ENCODE data around the gene RPS6KC1. TPM values are rescaled to one million over a fixed set of nuclear protein-coding genes. Genes with fewer than 3 reads are reported as not detected.

The RPS6KC1 gene
- total and polyA plus RNA-seq, 2 donors (not counting 3 experiments of a cell fraction or from before 2014, with no cell fraction given): 5.1 to 18.6 TPM

- Histone ChIP-seq H3K27me3 (ENCODE audit: control insufficient read depth in 2 of 2, insufficient read depth in 2 of 2, low read length in 2 of 2) (no peaks in the 10 kb centered on the region), H3K27ac (ENCODE audit: insufficient read depth, low read depth, low read length) (no peak overlapping the region), H3K9ac (replicated peaks; ENCODE audit: extremely low read depth, insufficient read depth, low read length) (no peak overlapping the region), H3K4me3 (replicated peaks in 1 of 3; ENCODE audit: insufficient read depth in 1 of 3, low read depth in 1 of 3, low read length in 3 of 3) (no peak overlapping the region), H3K79me2 (ENCODE audit: control insufficient read depth, insufficient read depth, low read length) (peaks cover 24% of the 10 kb centered on the region), H3K9me3 (replicated peaks; ENCODE audit: control insufficient read depth, insufficient read depth, low read length) (no peaks in the 10 kb centered on the region), H3K4me2 (ENCODE audit: insufficient read depth, low read length) (no peak overlapping the region), H3K9me1 (replicated peaks; ENCODE audit: control insufficient read depth, extremely low read depth, insufficient read depth, low read length) (no peaks in the 10 kb centered on the region), H2AFZ (ENCODE audit: low read depth, low read length) (no peak overlapping the region), H3K36me3 (ENCODE audit: control insufficient read depth in 2 of 2, extremely low read depth in 1 of 2, insufficient read depth in 2 of 2, low read length in 2 of 2) (no peaks in the 10 kb centered on the region), H3K4me1 (ENCODE audit: control insufficient read depth, extremely low read depth, insufficient read depth, low read length) (peaks cover 6% of the 10 kb centered on the region), H4K20me1 (replicated peaks; ENCODE audit: control insufficient read depth, extremely low read depth, insufficient read depth, low read length) (no peaks in the 10 kb centered on the region)
- no peak for TF ChIP-seq FOS (IDR thresholded peaks at IDR 0.05; ENCODE audit: borderline replicate concordance, insufficient read depth, low read length)
- TF ChIP-seq MAX (IDR thresholded peaks at IDR 0.05; ENCODE audit: insufficient read depth, insufficient read length): no peak
- TF ChIP-seq EZH2 (IDR thresholded peaks at IDR 0.05; ENCODE audit: borderline replicate concordance, low read depth, low read length, severe bottlenecking): no peak
- no peak for TF ChIP-seq GATA2 (IDR thresholded peaks at IDR 0.05; ENCODE audit: insufficient read depth, insufficient read length, low read depth, low read length)
- TF ChIP-seq MYC (IDR thresholded peaks at IDR 0.05; ENCODE audit: low read depth, low read length): no peak
- no peak for TF ChIP-seq JUN (IDR thresholded peaks at IDR 0.05; ENCODE audit: borderline replicate concordance, insufficient read depth, insufficient read length, low read depth)
- TF ChIP-seq POLR2AphosphoS5 (IDR thresholded peaks at IDR 0.05; ENCODE audit: insufficient read depth, low read depth, low read length): no peak
- no peak for TF ChIP-seq CTCF (IDR thresholded peaks at IDR 0.05; ENCODE audit: extremely low read depth in 1 of 2, insufficient read depth in 1 of 2, low read depth in 1 of 2, low read length in 2 of 2)
- no peak for TF ChIP-seq POLR2A (IDR thresholded peaks at IDR 0.05; ENCODE audit: low read depth, low read length)
- CTCF ChIA-PET: interaction anchor here (1.3 kb wide), 1 partner anchor 15 kb away, joined by 5 read pairs; no protein-coding TSS in a partner anchor
- no peak for FAIRE-seq
- POLR2A ChIA-PET: no interaction called here
- peak; percentile 7 for DNase-seq (ENCODE audit: low read depth, low spot score)
- dilution Hi-C loops (cut with MboI; ENCODE audit: extremely low pct_ligation_motif_present, low sequenced_read_pairs): no loop called here
- no TSS peak for BruUV-seq (replicated peaks)
- intact Hi-C loops (cut with micrococcal nuclease): no loop called here
These were observed 3.9 kb downstream of the RPS6KC1 start for GRCh38 chr1:213054733-213055591.

All from endothelial cell of umbilical vein (primary cell).